Spleen (tissue), 7 donors: Measurements from ENCODE around the gene PITPNC1.

ENCODE experiments used
- POLR2A ChIP-seq, 3 donors: fragments of 450-650 bp; IDR thresholded peaks; one replicate each; pipeline ENCODE4 v1.5.1; 2017; ENCODE audit warnings: antibody characterized with exemption in 3 of 3, mild to moderate bottlenecking in 1 of 3
- POLR2AphosphoS5 ChIP-seq, 3 donors: sonication (generic); formaldehyde crosslinking; IDR thresholded peaks; one replicate each; pipeline ENCODE4 v1.5.1; 2017; ENCODE audit warnings: antibody characterized with exemption in 3 of 3
- TF ChIP-seq, protein P1 (sequence below), 11 experiments: fragments of 200-600 bp in 7 of 11; fragments of 450-650 bp in 4 of 11; sonication (generic) in 4 of 11; IDR thresholded peaks in 8 of 11; conservative IDR thresholded peaks in 3 of 11; 1 replicate in 7 of 11; 2 replicates in 4 of 11; pipeline versions ENCODE4 v1.4.0 to v1.8.0; 2016 to 2021; ENCODE audit warnings: antibody characterized with exemption in 11 of 11, inconsistent platforms in 4 of 11, mild to moderate bottlenecking in 1 of 11
- donor health status: DM: no; HTN: no; CAD: no; lungs with moderate emphysema.
- donor health status: DM: no; HTN: no; CAD: no.
- donor health status: DM: no; HTN: no; CAD: no.

DNA sequence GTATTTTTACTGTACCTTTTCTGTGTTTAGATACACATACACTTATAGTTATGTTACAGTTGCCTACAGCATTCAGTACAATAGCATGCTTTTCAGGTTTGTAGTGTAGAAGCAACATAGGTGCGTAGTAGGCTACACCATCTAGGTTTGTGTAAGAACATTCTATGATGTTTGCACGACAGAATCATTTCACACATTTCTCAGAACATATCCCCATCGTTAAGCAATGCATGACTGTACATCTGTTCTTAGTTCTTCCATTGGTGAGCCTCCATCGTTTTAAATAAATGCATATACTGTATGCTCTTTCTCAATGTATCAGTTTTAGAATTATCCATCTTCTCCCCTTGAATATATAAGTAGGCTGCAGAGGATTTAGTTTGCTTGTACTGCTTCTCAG lies 122.6 kb downstream of the PITPNC1 start:
- TF ChIP-seq, protein P1, sequence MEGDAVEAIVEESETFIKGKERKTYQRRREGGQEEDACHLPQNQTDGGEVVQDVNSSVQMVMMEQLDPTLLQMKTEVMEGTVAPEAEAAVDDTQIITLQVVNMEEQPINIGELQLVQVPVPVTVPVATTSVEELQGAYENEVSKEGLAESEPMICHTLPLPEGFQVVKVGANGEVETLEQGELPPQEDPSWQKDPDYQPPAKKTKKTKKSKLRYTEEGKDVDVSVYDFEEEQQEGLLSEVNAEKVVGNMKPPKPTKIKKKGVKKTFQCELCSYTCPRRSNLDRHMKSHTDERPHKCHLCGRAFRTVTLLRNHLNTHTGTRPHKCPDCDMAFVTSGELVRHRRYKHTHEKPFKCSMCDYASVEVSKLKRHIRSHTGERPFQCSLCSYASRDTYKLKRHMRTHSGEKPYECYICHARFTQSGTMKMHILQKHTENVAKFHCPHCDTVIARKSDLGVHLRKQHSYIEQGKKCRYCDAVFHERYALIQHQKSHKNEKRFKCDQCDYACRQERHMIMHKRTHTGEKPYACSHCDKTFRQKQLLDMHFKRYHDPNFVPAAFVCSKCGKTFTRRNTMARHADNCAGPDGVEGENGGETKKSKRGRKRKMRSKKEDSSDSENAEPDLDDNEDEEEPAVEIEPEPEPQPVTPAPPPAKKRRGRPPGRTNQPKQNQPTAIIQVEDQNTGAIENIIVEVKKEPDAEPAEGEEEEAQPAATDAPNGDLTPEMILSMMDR (IDR thresholded peaks at IDR 0.05 in 8 of 11, conservative IDR thresholded peaks at IDR 0.05 in 3 of 11): no peak
- no peak for TF ChIP-seq POLR2AphosphoS5 (IDR thresholded peaks at IDR 0.05)
- no peak for TF ChIP-seq POLR2A (IDR thresholded peaks at IDR 0.05)
